SK-N-MC (cell line): Measurements from ENCODE around the gene MCC.

Experiments used
- EZH2 ChIP-seq: fragments of 200-600 bp; sonication (generic); IDR thresholded peaks from one replicate; pipeline ENCODE4 v1.6.1; 2017; ENCODE audit warnings: antibody characterized with exemption
- POLR2AphosphoS5 ChIP-seq: IDR thresholded peaks from 2 replicates; pipeline ENCODE4 v1.6.1; 2012; ENCODE audit warnings: mild to moderate bottlenecking, low read depth, low read length, borderline replicate concordance

DNA sequence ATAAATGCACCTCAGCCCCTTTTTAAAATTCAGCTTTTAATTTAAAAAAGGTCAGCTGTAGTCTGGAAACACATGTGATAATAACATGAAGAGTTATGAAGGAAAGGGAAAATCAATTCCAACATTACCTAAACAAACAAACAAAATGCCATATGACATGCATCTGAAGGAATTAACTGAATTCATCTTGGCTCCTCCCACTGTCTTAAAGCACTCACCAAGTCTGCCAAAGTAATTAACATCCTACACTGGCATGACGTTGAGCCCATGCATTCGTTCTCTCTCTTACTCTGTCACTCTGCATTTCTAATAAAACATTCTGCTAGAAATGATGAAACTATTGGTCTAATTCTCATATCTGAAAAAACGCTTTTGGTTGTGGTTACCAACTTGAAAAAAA lies 91.2 kb downstream of the MCC start:
- no peak for TF ChIP-seq EZH2
- TF ChIP-seq POLR2AphosphoS5: no peak
